NCI-H2107 treated with DMSO at 0.1 percent for 48 hours (cell line): ENCODE results near the gene MCC.

Source experiments
- DNase-seq: peaks from one replicate; lab custom pipeline; 2025; ENCODE audit not compliant: unreplicated experiment; lab: John Stamatoyannopoulos, UW

Gene MCC

GRCh38 chr5:113152380-113152740 is 335.9 kb downstream of the MCC start:
- DNase-seq, result no peak

DNA sequence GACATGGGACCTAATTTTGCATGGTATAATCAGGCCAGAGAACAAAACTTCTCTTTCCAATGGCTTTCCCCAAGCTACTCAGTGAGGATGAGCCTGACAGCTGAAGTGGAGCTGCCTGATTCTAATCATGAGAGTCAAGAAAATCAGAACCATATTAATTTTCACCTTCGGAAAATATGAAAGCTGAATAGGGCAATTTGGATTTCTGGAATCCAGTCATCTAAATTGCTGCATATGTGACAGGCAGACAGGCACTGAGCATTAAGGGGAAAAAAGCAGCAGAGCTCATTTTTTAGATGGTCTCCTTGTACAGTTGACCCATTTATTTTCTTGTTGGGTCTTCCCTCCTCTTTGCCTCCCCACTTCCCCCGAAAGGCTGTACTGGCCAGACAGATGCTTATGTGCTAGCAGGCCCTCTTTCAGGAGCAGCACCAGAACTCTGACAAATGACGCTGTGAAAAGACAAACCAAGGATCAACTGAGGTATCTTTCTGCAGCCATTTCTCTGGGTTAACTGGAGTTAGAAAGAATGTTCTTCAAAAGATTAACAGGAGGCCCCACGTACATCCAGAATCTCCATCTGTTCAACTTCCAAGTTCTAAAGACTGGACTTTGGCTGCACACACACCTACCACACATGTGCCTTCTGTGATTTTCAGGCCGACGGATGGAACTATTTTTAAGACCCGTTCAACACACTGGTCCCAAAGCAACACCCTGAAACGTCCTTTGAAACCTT is 336.4 kb downstream of the MCC start:
- DNase-seq, result no peak

GRCh38 chr5:113150821-113151220 is 337.4 kb downstream of the MCC start:
- no peak for DNase-seq

- DNase-seq, result no peak
Observed at GRCh38 chr5:113150221-113150620, 338.0 kb downstream of the MCC start.

GRCh38 chr5:113147537-113147936 is 340.7 kb downstream of the MCC start:
- no peak for DNase-seq

- DNase-seq, result no peak
Observed at GRCh38 chr5:113147101-113147508, 341.1 kb downstream of the MCC start.

GRCh38 chr5:113145757-113146387 is 342.4 kb downstream of the MCC start:
- DNase-seq, result no peak

- no peak for DNase-seq
Observed at GRCh38 chr5:113142186-113142585, 346.1 kb downstream of the MCC start.

DNA sequence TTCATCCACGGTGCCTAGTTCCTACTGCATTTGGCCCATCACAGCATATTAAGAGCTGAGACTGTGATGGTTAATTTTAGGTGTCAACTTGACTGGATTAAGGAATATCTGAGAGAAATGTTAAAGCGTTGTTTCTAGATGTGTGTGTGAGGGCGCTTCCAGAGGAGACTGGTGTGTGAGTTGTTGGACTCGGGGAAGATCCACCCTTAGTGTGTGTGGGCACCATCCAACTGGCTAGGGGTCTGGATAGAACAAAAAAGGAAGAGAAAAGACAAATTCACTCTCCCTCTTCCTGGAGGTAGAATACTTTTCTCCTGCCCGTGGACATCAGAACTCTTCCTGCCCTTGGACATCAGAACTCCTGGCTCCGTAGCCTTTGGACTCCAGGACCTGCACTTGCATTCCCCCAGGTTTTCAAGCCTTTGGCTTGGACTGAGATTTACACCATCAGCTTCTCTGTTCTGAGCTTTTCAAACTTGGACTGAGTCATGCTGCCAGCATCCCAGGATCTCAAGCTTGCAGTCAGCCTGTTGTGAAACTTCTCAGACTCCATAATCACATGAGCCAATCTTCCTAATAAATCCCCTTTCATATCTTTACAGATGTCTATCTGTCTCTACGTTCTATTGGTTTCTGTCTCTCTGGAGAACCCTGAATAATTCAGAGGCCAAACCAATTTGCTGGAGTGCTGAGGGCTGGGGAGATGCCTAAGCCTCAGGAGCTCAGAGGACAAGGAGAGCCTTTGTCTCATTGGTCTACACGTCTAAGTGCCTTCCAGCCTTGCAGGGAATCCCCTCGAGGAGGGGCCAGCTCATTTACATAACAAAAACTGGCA is 347.2 kb downstream of the MCC start:
- DNase-seq, result no peak

DNA sequence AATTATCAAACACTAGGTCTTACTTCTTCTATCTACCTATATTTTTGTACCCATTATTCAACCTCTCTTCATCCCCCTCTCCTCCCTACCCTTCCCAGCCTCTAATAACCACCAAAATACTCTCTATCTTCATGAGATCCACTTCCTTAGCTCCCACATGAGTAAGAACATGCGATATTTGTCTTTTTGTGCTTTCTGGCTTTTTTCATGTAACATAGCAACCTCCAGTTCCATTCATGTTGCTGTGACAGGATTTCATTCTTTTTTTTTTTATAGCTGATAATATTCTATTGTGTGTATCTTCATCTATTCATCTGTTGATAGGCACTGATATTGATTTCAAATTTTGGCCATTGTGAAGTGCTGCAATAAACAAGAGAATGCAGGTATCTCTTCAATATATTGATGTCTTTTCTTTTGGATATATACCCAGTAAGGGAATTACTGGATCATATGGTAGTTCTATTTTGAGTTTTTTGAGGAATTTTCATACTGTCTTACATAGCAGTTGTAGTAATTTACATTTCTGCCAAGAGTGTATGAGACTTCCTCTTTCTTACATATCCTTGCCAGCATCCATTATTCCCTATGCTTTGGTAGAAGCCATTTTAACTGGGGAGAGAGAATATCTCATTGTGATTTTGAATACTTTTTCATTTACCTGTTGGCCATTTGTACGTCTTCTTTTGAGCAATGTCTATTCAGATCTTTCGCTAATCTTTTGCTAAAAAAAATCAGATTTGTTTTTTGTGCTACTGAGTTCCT is 354.9 kb downstream of the MCC start:
- no peak for DNase-seq

- no peak for DNase-seq
Observed at GRCh38 chr5:113132564-113132963, 355.7 kb downstream of the MCC start.

DNA sequence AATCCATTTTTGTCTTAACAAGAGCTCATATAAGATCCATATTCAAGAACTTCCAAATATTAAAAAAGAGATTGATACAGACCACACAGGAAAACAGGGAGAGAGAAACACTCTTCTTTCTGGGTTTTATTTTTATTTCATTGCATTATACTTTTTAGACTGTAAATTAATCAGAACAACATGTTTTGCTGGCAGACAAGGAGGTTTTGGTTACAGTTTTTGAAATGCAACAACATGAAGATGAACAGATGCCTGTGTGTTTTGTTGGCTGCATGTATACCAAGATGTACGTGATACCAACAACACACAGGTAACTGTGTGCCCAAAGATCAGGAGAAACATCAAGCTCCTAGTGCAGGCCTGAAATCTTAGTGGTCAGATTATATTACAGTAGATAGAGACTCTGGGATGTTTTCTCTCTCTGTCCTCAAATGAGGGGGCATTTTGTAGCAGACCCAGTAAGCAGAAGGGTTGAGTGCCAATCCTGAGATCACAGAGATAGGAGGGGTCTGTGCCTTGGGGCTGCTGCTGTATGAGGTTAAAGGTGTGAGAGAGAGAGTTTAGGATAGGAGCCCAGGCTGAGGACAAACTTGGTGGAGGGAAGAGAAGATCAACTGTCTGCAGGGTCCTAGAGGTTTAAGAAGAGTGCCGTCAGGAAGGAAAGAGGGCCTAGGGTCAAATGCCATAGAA is 359.5 kb downstream of the MCC start:
- DNase-seq, result no peak

GRCh38 chr5:113128082-113128481 is 360.2 kb downstream of the MCC start:
- no peak for DNase-seq

DNA sequence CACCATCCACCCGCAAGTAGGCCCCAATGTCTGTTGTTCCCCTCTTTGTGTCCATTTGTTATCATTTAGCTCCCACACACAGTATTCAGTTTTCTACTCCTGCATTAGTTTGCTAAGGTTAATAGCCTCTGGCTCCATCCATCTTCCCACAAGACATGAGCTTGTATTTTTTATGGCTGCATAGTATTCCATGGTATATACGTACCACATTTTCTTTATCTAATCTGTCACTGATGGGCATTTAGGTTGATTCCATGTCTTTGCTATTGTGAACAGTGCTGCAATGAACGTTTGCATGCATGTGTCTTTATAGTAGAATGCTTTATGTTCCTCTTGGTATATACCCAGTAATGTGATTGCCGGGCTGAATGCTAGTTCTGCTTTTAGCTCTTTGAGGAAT is 361.2 kb downstream of the MCC start:
- DNase-seq, result no peak

DNA sequence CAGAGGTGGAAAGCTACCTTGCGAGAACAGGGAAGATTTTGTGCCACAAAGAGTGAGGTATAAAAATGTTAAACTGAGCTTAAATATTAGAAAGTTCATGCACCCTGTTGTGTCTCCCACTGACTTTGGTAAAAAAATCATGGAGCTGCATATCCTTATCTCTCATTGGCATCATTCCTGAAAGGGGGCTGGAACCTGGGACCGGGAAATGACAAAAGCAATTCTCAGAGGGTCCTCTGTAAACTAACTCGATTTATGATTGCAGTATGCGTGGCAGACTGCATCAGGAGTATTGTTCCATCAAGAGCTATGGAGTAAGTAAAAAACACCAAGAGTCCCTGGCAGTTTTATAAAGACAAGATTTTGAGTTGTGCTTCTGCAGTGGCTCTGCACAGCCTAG is 362.9 kb downstream of the MCC start:
- no peak for DNase-seq

DNA sequence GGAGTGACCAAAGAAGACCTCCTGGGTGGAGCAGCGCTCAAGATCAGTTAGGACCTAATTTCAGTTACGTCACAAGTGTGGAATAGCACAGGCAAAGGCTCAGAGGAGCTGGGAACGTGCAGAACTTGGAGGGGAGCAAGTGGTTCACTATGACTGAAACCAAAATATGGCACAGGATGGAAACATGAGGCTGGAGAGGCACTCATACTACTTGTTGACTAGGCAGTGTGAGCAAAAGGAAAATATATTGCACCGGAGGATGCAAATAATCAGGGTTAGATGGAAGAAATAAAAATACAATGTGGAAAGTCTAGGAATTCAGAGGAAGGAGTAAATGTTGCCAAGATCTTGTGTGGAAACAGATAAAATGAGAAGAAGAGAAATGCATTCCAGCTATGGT is 363.3 kb downstream of the MCC start:
- no peak for DNase-seq

GRCh38 chr5:113124265-113124664 is 364.0 kb downstream of the MCC start:
- DNase-seq, result no peak

- no peak for DNase-seq
Observed at GRCh38 chr5:113123618-113124017, 364.6 kb downstream of the MCC start.

DNA sequence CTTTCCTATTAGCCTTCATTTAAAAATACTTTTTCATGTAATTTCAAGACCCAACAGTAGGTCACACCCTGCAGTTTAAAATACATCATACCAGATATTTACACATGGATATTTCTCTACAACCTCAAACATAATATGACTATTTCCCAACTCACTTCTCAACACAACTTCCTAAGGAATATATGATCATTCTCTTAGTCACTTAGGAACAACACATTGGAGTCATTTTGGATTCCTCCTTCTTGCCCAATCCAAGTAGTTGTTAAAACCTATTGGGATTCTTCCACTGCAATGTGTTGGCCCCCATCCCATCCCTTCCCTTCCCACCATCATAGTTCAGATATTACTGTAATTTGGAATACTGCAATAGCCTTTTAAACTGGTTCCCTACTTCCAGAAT is 366.2 kb downstream of the MCC start:
- DNase-seq, result no peak

- no peak for DNase-seq
Observed at GRCh38 chr5:113119246-113119924, 368.9 kb downstream of the MCC start.
